Loucy (cell line): ENCODE data around the gene ZNF648.

Source experiments
- H2AFZ ChIP-seq: fragments of 200-600 bp; sonication (generic); 2 replicates; pipeline ENCODE4 v1.6.0; 2016; ENCODE audit warnings: antibody characterized with exemption, mild to moderate bottlenecking, low read length, moderate library complexity
- H3F3A ChIP-seq: fragments of 200-600 bp; 2 replicates; pipeline ENCODE4 v1.6.0; 2016; ENCODE audit warnings: antibody characterized with exemption, low read depth, mild to moderate bottlenecking
- H3K27me3 ChIP-seq: fragments of 200-600 bp; sonication (generic); 2 replicates; pipeline ENCODE4 v1.6.1; 2014; ENCODE audit warnings: low read length, mild to moderate bottlenecking; ENCODE audit not compliant: insufficient read depth, poor library complexity, severe bottlenecking
- H3K36me3 ChIP-seq: fragments of 200-600 bp; sonication (generic); 2 replicates; pipeline ENCODE4 v1.6.1; 2016; ENCODE audit warnings: low read length; ENCODE audit not compliant: insufficient read depth
- H3K4me1 ChIP-seq: fragments of 200-600 bp; sonication (generic); 2 replicates; pipeline ENCODE4 v1.5.1; 2014; ENCODE audit warnings: low read length, mild to moderate bottlenecking; ENCODE audit not compliant: insufficient read depth, poor library complexity, severe bottlenecking
- H3K4me2 ChIP-seq: fragments of 200-600 bp; sonication (generic); 2 replicates; pipeline ENCODE4 v1.6.0; 2014; ENCODE audit warnings: antibody characterized with exemption, low read length, low read depth, mild to moderate bottlenecking; ENCODE audit not compliant: poor library complexity, severe bottlenecking
- H3K4me3 ChIP-seq: fragments of 200-600 bp; sonication (generic); 2 replicates; pipeline ENCODE4 v1.5.1; 2014; ENCODE audit warnings: low read length, mild to moderate bottlenecking, mixed read lengths; ENCODE audit not compliant: poor library complexity, severe bottlenecking
- H3K79me2 ChIP-seq: fragments of 200-600 bp; sonication (generic); 2 replicates; pipeline ENCODE4 v1.6.1; 2014; ENCODE audit warnings: low read length; ENCODE audit not compliant: insufficient read depth
- H3K9ac ChIP-seq: fragments of 200-600 bp; sonication (generic); 2 replicates; pipeline ENCODE4 v1.6.0; 2014; ENCODE audit warnings: mild to moderate bottlenecking, low read depth, low read length, moderate library complexity; ENCODE audit not compliant: poor library complexity, severe bottlenecking
- H3K9me2 ChIP-seq: fragments of 200-600 bp; sonication (generic); replicated peaks from 2 replicates; pipeline ENCODE4 v1.6.1; 2016; ENCODE audit warnings: low read depth, low read length, mixed read lengths
- H3K9me3 ChIP-seq: fragments of 200-600 bp; sonication (generic); 2 replicates; pipeline ENCODE4 v1.6.1; 2014; ENCODE audit warnings: mild to moderate bottlenecking, antibody characterized with exemption, low read length, low read depth; ENCODE audit not compliant: insufficient read depth
- H4K20me1 ChIP-seq: fragments of 200-600 bp; sonication (generic); 2 replicates; pipeline ENCODE4 v1.6.0; 2014; ENCODE audit warnings: antibody characterized with exemption, low read length, mild to moderate bottlenecking; ENCODE audit not compliant: insufficient read depth, poor library complexity, severe bottlenecking
- CTCF ChIP-seq: fragments of 200-600 bp; sonication (generic); conservative IDR thresholded peaks from 2 replicates; pipeline ENCODE4 v1.5.1; 2014; ENCODE audit warnings: mild to moderate bottlenecking, antibody characterized with exemption, low read length
- EZH2phosphoT487 ChIP-seq: fragments of 200-600 bp; IDR thresholded peaks from 2 replicates; pipeline ENCODE4 v1.6.1; 2018; ENCODE audit warnings: antibody characterized with exemption, mild to moderate bottlenecking, moderate library complexity, borderline replicate concordance

ZNF648 gene

GRCh38 chr1:182092336-182092735, 30.8 kb upstream of the ZNF648 start:
- no peaks in the 10 kb centered on the region for H3K9me2 ChIP-seq
- TF ChIP-seq EZH2phosphoT487, result no peak
- no peak for TF ChIP-seq CTCF
- H3K9ac ChIP-seq, result no peak overlapping the region
- no peak overlapping the region for H2AFZ ChIP-seq
- H3K9me3 ChIP-seq, result no peaks in the 10 kb centered on the region
- H3K4me2 ChIP-seq, result no peak overlapping the region
- H3K4me3 ChIP-seq, result no peak overlapping the region
- no peaks in the 10 kb centered on the region for H3K36me3 ChIP-seq
- no peaks in the 10 kb centered on the region for H3F3A ChIP-seq
- H3K27me3 ChIP-seq, result no peaks in the 10 kb centered on the region
- H4K20me1 ChIP-seq, result no peaks in the 10 kb centered on the region
- peaks cover 26% of the 10 kb centered on the region for H3K4me1 ChIP-seq
- H3K79me2 ChIP-seq, result no peaks in the 10 kb centered on the region

GRCh38 chr1:182091083-182091482, 29.6 kb upstream of the ZNF648 start:
- peaks cover 36% of the 10 kb centered on the region for H3K4me1 ChIP-seq
- no peak overlapping the region for H3K4me2 ChIP-seq
- H3K4me3 ChIP-seq, result no peak overlapping the region
- no peak overlapping the region for H3K9ac ChIP-seq
- H3K36me3 ChIP-seq, result no peaks in the 10 kb centered on the region
- no peak for TF ChIP-seq CTCF
- no peak for TF ChIP-seq EZH2phosphoT487
- H3K79me2 ChIP-seq, result no peaks in the 10 kb centered on the region
- no peaks in the 10 kb centered on the region for H3K9me2 ChIP-seq
- H3K9me3 ChIP-seq, result no peaks in the 10 kb centered on the region
- H3K27me3 ChIP-seq, result no peaks in the 10 kb centered on the region
- no peak overlapping the region for H2AFZ ChIP-seq
- H4K20me1 ChIP-seq, result no peaks in the 10 kb centered on the region
- no peaks in the 10 kb centered on the region for H3F3A ChIP-seq

- Histone ChIP-seq H3K36me3 (no peaks in the 10 kb centered on the region), H3K4me3 (peak overlapping the region; percentile 40), H3K9ac (peak overlapping the region; percentile 51), H3K79me2 (no peaks in the 10 kb centered on the region), H3F3A (no peaks in the 10 kb centered on the region), H3K4me1 (peaks cover 41% of the 10 kb centered on the region), H3K9me2 (no peaks in the 10 kb centered on the region), H4K20me1 (no peaks in the 10 kb centered on the region), H3K27me3 (no peaks in the 10 kb centered on the region), H3K4me2 (peak overlapping the region; percentile 64), H3K9me3 (no peaks in the 10 kb centered on the region), H2AFZ (peak overlapping the region; percentile 77)
- TF ChIP-seq EZH2phosphoT487, result no peak
- TF ChIP-seq CTCF, result no peak
These were observed 26.3 kb upstream of the ZNF648 start for GRCh38 chr1:182087719-182088350.
